DND-41 (cell line): ENCODE data around the gene NPAS2.

Experiments
- ATAC-seq: fragments of 200-7000 bp; cut with Tn5 transposase; 3 replicates; pipeline ENCODE4 v1.9.1; 2021; ENCODE audit warnings: low read depth; ENCODE audit not compliant: insufficient read depth
- DNase-seq: peaks from one replicate; pipeline ENCODE4 v3.0.0-alpha.2; 2020
- H2AFZ ChIP-seq: 2 replicates; pipeline ENCODE4 v1.6.0; 2012; ENCODE audit warnings: low read depth, low read length
- H3K27ac ChIP-seq: 2 replicates; pipeline ENCODE4 v1.5.1; 2012; ENCODE audit warnings: low read length, inconsistent platforms
- H3K27me3 ChIP-seq: fragments of 200-600 bp; sonication (generic); 2 replicates; pipeline ENCODE4 v1.6.0; 2012; ENCODE audit warnings: low read length, mild to moderate bottlenecking, inconsistent platforms; ENCODE audit not compliant: insufficient read depth, poor library complexity
- H3K36me3 ChIP-seq: 2 replicates; pipeline ENCODE4 v1.5.1; 2012; ENCODE audit warnings: low read length, inconsistent platforms; ENCODE audit not compliant: insufficient read depth
- H3K4me1 ChIP-seq: 2 replicates; pipeline ENCODE4 v1.5.1; 2012; ENCODE audit warnings: mild to moderate bottlenecking, low read length; ENCODE audit not compliant: insufficient read depth
- H3K4me2 ChIP-seq: 2 replicates; pipeline ENCODE4 v1.6.0; 2012; ENCODE audit warnings: mild to moderate bottlenecking, moderate library complexity, low read length, inconsistent platforms; ENCODE audit not compliant: insufficient read depth
- H3K4me3 ChIP-seq, 2 experiments: fragments of 200-600 bp in 1 of 2; shearing (Covaris generic) in 1 of 2; 2 replicates each; pipeline ENCODE4 v1.5.1; 2012 to 2016; ENCODE audit warnings: inconsistent platforms in 2 of 2, low read length in 2 of 2, mild to moderate bottlenecking in 2 of 2, low read depth in 1 of 2, moderate library complexity in 1 of 2
- H3K79me2 ChIP-seq: 2 replicates; pipeline ENCODE4 v1.6.0; 2012; ENCODE audit warnings: low read length, inconsistent platforms; ENCODE audit not compliant: insufficient read depth
- H3K9ac ChIP-seq: 2 replicates; pipeline ENCODE4 v1.6.0; 2012; ENCODE audit warnings: low read depth, mild to moderate bottlenecking, inconsistent platforms, low read length, moderate library complexity
- H3K9me3 ChIP-seq: 2 replicates; pipeline ENCODE4 v1.5.1; 2012; ENCODE audit warnings: low read length, moderate library complexity, mild to moderate bottlenecking, inconsistent platforms; ENCODE audit not compliant: insufficient read depth, severe bottlenecking
- H4K20me1 ChIP-seq: 2 replicates; pipeline ENCODE4 v1.6.0; 2012; ENCODE audit warnings: low read length; ENCODE audit not compliant: insufficient read depth
- CTCF ChIP-seq: IDR thresholded peaks from 2 replicates; pipeline ENCODE4 v1.5.1; 2012; ENCODE audit warnings: borderline replicate concordance, low read length, moderate library complexity, mild to moderate bottlenecking; ENCODE audit not compliant: poor library complexity, severe bottlenecking; ENCODE audit errors: extremely low read depth
- EZH2 ChIP-seq: IDR thresholded peaks from 3 replicates; pipeline ENCODE4 v1.6.1; 2012; ENCODE audit warnings: borderline replicate concordance, low read depth, mild to moderate bottlenecking, moderate library complexity, low read length, inconsistent platforms; ENCODE audit not compliant: severe bottlenecking

NPAS2 gene

DNA sequence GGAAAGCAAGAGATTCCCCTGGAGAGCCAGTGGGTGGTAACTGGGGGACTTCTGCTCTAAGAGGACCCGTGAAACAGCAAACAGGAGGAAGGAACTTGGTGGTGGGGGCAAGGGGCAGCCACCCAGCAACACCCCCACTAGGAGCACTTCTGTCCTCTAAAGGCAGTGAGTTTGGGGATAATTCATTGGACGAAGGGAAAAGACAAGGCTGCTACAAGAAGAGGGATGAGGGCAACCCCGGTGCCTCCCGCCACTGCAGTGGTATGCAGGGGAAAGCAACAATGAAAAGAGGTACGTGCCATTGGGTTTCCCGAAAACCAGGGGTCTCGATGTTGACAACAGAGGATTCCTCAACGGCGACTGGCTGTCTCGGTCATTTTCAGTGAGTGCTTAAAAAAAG lies 191.2 kb downstream of the NPAS2 start:
- H2AFZ ChIP-seq: no peak overlapping the region
- ATAC-seq: no peak
- no peak for DNase-seq
- H3K9me3 ChIP-seq: no peaks in the 10 kb centered on the region
- no peak overlapping the region for H3K4me2 ChIP-seq
- no peak overlapping the region for H3K4me3 ChIP-seq
- H3K27ac ChIP-seq: no peak overlapping the region
- H3K79me2 ChIP-seq: peaks cover 3% of the 10 kb centered on the region; the same call in 1 of the 2 replicates
- no peaks in the 10 kb centered on the region for H3K4me1 ChIP-seq
- H4K20me1 ChIP-seq: no peaks in the 10 kb centered on the region
- no peak overlapping the region for H3K9ac ChIP-seq
- H3K27me3 ChIP-seq: no peaks in the 10 kb centered on the region
- TF ChIP-seq EZH2 (no peak), CTCF (no peak)
- H3K36me3 ChIP-seq: peaks cover 51% of the 10 kb centered on the region; the same call in 1 of the 2 replicates

- H3K27ac ChIP-seq: no peak overlapping the region
- no peaks in the 10 kb centered on the region for H3K9me3 ChIP-seq
- no peak overlapping the region for H2AFZ ChIP-seq
- no peaks in the 10 kb centered on the region for H3K4me1 ChIP-seq
- H3K4me2 ChIP-seq: no peak overlapping the region
- ATAC-seq: no peak
- H3K27me3 ChIP-seq: no peaks in the 10 kb centered on the region
- H3K36me3 ChIP-seq: peaks cover 40% of the 10 kb centered on the region; the same call in 1 of the 2 replicates
- no peak for DNase-seq
- no peak overlapping the region for H3K4me3 ChIP-seq
- no peak for TF ChIP-seq EZH2
- no peak for TF ChIP-seq CTCF
- H3K79me2 ChIP-seq: peaks cover 3% of the 10 kb centered on the region; the same call in 1 of the 2 replicates
- H3K9ac ChIP-seq: no peak overlapping the region
- H4K20me1 ChIP-seq: no peaks in the 10 kb centered on the region
These were observed 192.2 kb downstream of the NPAS2 start for GRCh38 chr2:101012054-101012705.

DNA sequence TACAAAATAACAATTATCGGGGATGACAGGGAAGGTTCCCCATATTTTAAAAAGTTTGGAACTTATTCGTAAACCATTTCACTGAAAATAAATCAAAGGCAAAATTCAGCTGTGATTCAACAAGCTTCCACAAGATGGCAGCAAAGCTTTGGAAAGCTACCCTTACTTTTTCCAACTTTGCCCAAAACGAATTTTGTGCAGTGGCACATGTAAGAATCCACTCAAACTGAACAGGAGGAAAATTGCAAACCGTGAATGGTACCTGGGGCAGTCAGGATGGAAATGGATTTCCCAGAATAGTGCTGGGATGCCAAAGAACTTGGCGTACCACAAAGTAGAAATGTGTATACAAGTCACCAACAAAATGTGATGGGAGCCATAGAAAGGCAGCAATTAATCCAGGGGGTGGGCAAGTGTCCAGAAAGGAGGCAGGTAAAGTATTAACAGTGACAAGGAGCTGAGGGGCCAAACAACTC lies 192.8 kb downstream of the NPAS2 start:
- H3K4me2 ChIP-seq: no peak overlapping the region
- TF ChIP-seq CTCF (peak; percentile 90), EZH2 (no peak)
- no peak overlapping the region for H3K9ac ChIP-seq
- no peaks in the 10 kb centered on the region for H4K20me1 ChIP-seq
- no peaks in the 10 kb centered on the region for H3K9me3 ChIP-seq
- DNase-seq (peak; percentile 48), ATAC-seq (no peak)
- no peak overlapping the region for H2AFZ ChIP-seq
- H3K27ac ChIP-seq: no peak overlapping the region
- no peaks in the 10 kb centered on the region for H3K4me1 ChIP-seq
- peaks cover 35% of the 10 kb centered on the region; the same call in 1 of the 2 replicates for H3K36me3 ChIP-seq
- H3K27me3 ChIP-seq: no peaks in the 10 kb centered on the region
- H3K79me2 ChIP-seq: no peaks in the 10 kb centered on the region
- no peak overlapping the region for H3K4me3 ChIP-seq
